ENCODE data around the gene PNMA6F.
"Not testable (repeated sequence)": the region's sequence is repeated elsewhere in the genome, so short reads cannot be mapped to it uniquely, and the experiment has no call there.

PNMA6F gene

DNA sequence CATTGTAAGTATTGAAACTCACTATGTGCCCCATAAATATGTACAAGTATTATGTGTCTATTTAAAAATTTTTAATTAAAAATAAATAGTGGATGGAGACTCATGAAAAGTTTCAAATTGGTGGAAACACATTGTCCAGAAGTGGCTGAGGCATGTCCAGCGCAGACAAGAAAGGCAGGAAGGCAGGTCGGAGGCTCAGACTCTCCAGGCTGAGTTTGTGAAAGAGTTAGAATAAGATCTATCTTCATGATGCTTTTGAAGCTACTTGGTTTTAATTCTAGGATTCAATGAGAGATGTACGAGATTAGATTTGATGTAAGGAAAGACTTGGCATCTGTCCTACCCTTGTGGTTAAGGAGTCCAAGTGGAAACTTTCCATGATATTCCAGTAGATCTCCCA is 19.8 kb downstream of the PNMA6F start:
- no peak for DNase-seq

DNA sequence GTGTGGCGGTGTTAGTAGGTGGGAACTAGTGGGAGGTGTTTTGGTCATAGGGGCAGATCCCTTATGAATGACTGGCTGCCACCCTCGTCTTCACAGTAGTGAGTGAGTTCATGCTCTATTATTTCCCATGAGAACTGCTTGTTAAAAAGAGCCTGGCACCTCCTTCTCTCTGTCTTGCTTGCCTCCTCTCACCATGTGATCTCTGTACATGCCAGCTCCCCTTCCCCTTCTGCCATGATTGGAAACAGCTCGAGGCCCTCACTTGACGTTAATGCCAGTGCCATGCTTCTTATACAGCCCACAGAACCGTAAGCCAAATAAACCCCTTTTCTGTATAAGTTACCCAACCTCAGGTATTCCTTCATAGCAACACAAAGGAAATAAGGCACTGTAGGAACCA is 21.7 kb downstream of the PNMA6F start:
- no peak for DNase-seq

DNA sequence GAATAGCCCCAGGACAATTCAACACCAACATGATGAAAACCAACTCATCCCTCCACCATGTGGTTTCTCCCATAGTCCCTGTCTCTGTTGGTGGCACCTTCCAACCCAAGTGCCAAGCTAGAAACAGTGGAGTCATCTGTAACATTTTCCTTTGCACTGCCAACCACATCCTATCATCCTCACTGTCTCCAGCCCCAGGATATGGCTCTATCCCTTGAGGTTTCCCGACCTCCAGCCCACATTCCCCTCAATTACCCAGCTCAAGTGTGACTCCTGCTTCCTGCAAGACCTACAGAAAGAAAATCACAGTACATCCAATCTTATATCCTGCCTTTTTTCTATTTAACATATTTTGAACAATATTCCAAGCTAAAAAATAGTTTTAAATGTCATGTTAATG is 24.2 kb downstream of the PNMA6F start:
- no peak for DNase-seq

DNA sequence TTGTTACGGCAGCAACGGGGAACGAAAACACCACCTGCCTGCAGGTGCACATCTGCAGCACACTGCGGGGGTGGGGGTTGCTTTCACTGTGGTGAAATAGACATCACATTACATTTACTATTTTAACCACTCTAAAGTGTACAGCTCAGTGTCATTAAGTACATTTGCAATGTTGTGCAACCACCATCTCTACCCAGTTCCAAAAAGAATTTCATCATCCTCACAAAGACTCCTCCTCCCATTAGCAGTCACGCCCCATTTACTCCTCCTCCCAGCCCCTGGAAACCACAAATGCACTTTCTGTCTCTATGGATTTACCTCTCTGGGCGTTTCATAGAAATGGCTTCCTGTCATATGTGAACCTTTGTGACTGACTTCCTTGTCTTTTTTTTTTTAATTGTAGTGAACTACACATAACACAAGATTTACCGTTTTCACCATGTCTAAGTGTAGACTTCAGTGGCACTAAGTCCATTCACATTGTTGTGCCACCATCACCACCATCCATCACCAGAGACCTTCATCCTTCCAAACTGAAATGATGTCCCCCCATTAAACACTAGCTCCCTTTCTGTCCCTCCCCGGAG is 28.0 kb downstream of the PNMA6F start:
- not testable (repeated sequence) for DNase-seq

DNA sequence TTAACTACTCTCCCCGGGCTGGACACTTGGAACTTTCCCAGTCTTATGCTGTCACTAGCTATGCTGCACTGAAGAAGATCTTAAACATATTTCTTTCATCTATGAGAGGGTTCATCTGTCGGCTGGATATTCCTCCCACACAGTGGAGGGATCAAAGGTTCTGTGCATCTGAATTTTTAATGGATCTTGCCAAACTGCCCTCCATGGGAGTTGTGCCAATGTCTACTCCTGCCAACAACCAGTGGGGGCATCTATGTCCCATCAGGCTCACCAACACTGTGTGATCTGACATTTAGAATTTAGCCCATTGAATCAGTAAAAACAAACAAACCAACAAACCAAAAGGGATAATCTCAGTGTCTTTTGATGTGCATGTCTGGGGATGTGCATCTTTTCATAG is 32.8 kb downstream of the PNMA6F start:
- not testable (repeated sequence) for DNase-seq

DNA sequence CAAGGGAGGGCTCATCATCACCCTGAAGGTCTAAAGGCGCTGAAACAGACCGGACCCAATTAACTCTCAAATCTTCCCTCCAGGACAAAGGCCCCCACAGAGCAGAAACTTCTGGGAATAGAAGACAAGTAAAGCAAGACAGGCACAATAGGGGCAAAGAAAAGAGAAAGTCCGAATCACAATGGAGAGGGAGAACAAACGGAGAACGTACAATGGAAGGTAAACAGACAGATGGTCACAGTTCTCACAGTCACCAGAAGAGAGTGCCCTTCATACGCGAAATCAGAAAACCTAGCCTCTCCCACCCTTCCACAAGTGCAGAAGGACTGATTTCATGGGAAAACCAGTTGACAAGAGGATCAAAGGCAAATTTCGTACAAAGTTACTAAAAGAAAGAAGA is 35.9 kb downstream of the PNMA6F start:
- not testable (repeated sequence) for DNase-seq

DNA sequence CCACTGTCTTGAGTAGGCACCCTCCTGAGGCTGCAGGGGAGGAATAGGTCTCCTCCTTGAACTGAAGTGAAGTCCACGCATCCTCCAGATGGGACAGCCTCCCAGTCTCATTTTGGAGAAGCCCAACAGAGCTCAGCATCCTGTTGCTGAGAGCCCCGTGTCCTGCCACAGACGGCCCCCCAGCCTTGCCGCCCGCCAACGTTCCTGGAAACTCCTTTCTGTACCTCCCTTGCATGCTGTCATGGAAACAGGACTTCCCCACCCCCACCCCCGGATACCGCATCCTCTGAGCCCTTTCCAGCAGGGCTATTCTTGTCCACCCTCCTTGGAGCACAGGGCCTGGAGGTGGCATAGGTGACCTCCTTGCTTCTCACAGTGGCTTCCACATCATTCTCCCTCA is 37.6 kb downstream of the PNMA6F start:
- DNase-seq = not testable (repeated sequence)

DNA sequence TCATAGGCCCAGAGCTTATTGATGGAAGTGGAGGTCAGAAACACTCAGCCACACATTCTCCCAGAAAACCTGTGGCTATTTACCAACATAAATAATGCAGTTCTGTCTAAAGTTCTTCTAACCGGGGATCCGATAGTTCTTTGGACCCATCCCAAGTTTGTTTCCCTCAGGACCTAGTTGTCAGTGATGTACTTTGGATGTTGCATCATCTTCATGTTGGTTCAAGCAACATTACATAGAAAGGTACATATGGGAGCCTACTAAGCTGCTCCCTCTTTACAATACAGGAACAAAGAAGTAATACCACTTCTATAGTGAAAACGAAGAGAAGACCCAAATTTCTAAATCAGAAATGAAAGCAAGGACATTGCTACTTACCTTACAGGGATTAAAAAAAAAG is 39.8 kb downstream of the PNMA6F start:
- DNase-seq = not testable (repeated sequence)

DNA sequence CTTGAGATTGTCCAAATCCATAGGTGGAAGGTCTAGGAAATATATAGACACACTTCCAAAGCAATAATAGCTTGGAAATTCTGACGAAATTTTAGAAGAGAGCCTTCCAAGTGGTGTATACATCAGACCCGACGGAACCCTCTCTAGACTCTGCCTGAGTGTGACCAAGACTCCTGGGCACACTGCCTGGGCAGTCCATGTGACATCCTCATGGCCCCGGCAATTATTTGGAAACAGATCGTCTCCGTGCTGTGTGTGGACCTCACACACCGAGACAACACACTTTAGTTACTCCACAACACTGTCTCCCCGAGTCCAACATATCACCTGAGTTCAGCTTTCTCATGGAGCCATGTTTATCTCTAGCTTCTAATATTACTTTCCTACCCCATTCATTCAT is 42.3 kb downstream of the PNMA6F start:
- DNase-seq = not testable (repeated sequence)

DNA sequence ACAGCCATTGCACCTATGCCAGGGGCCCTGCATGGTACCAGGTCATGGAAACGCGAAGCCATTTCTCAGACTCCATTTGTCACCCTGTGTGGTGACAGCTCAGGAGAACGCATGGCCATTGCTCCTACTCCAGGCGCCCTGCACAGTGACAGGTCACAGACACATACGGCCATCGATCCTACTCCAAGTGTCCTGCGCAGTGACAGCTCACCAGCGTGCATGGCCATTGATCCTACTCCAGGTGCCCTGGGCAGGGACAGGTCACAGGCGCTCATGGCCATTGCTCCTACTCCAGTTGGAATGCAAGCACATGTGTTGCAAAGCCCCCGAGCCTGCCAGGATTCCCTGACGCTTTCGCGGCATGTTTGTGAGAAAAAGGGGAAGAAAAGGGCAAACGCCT is 45.5 kb downstream of the PNMA6F start:
- DNase-seq = not testable (repeated sequence)

DNA sequence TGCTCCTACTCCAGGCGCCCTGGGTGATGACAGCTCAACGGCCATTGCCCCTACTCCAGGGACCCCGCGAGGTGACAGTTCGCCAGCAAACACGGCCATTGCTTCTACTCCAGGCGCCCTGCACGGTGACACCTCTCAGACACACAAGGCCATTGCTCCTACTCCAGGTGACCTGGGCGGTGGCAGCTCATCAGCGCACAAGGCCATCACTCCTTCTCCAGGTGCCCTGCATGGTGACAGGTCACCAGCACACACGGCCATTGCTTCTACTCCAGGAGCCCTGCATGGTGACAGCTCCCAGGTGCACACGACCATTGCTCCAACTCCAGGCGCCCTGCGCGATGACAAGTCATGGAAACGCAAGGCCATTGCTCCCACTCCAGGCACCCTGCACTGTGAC is 46.1 kb downstream of the PNMA6F start:
- DNase-seq = not testable (repeated sequence)

DNA sequence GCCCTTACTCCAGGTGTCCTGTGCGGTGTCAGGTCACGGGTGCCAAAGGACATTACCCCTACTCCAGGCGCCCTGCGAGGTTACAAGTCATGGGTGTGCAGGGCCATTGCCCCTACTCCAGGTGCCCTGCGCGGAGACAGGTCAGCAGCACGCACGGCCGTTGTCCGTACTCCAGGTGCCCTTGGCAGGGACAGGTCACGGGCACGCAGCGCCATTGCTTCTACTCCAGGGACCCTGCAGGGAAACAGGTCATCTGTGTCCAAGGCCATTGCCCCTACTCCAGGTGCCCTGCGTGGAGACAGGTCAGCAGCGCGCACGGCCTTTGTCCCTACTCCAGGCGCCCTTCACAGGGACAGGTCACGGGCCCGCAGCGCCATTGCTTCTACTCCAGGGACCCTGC is 49.0 kb downstream of the PNMA6F start:
- not testable (repeated sequence) for DNase-seq

DNA sequence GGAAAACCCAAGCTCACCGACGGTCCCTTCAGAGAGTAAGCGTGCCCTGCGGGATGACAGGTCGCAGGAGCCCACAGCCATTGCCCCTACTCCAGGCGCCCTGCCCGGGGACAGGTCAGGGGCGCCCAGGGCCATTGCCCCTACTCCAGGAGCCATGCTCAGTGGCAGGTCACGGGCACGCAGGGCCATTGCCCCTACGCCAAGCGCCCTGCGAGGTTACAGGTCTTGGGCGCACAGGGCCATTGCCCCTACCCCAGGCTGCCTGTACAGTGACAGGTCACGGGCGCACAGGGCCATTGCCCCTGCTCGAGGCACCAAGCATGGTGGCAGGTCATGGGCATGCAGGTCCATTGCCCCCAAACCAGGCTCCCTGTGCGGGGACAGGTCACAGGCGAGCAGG is 49.5 kb downstream of the PNMA6F start:
- not testable (repeated sequence) for DNase-seq

Data from NCI-H345 (cell line).